Osteoblast (primary cell): ENCODE data around the gene SNCB. TPM values are rescaled to one million over a fixed set of nuclear protein-coding genes. Genes with fewer than 3 reads are reported as not detected.
"Not testable (repeated sequence)": the region's sequence is repeated elsewhere in the genome, so short reads cannot be mapped to it uniquely, and the experiment has no call there.

Experiments used
- DNase-seq: peaks from one replicate; pipeline ENCODE4 v3.0.0; 2011; ENCODE audit warnings: low spot score, mixed read lengths; ENCODE audit not compliant: insufficient read length; ENCODE audit errors: missing footprints
- H2AFZ ChIP-seq: 2 replicates; pipeline ENCODE4 v1.6.0; 2011; ENCODE audit warnings: mild to moderate bottlenecking, low read length
- H3K27ac ChIP-seq: 2 replicates; pipeline ENCODE4 v1.5.1; 2011; ENCODE audit warnings: mild to moderate bottlenecking, low read depth, low read length, moderate library complexity
- H3K27me3 ChIP-seq: 2 replicates; pipeline ENCODE4 v1.6.0; 2012; ENCODE audit warnings: mild to moderate bottlenecking, control low read depth, inconsistent platforms, low read length, moderate library complexity; ENCODE audit not compliant: insufficient read depth
- H3K36me3 ChIP-seq: 2 replicates; pipeline ENCODE4 v1.5.1; 2011; ENCODE audit warnings: mild to moderate bottlenecking, low read length, control low read depth, moderate library complexity; ENCODE audit not compliant: insufficient read depth
- H3K4me1 ChIP-seq: 2 replicates; pipeline ENCODE4 v1.5.1; 2011; ENCODE audit warnings: mild to moderate bottlenecking, low read length, control low read depth, moderate library complexity; ENCODE audit not compliant: insufficient read depth
- H3K4me2 ChIP-seq: 2 replicates; pipeline ENCODE4 v1.6.0; 2011; ENCODE audit warnings: mild to moderate bottlenecking, low read length; ENCODE audit not compliant: insufficient read depth
- H3K4me3 ChIP-seq: fragments of 200-600 bp; sonication (generic); 3 replicates; pipeline ENCODE4 v1.5.1; 2012; ENCODE audit warnings: mild to moderate bottlenecking, low read length, inconsistent platforms; ENCODE audit not compliant: insufficient read depth
- H3K79me2 ChIP-seq: 2 replicates; pipeline ENCODE4 v1.6.0; 2012; ENCODE audit warnings: mild to moderate bottlenecking, low read length, control low read depth, inconsistent platforms; ENCODE audit not compliant: insufficient read depth
- H3K9me3 ChIP-seq: 2 replicates; pipeline ENCODE4 v1.5.1; 2011; ENCODE audit warnings: low read depth, low read length, control low read depth
- H4K20me1 ChIP-seq: 2 replicates; pipeline ENCODE4 v1.6.0; 2012; ENCODE audit warnings: mild to moderate bottlenecking, low read length, control low read depth; ENCODE audit not compliant: insufficient read depth
- CTCF ChIP-seq: IDR thresholded peaks from 2 replicates; pipeline ENCODE4 v1.5.1; 2011; ENCODE audit warnings: mild to moderate bottlenecking, low read depth, low read length, moderate library complexity; ENCODE audit errors: extremely low read depth
- total RNA-seq: library from RNA; depleted of rRNA; stranded (reverse); fragments of >200 nt; gene quantifications from 2 replicates; pipeline ENCODE4 v1.2.3, GENCODE V29; 2012

SNCB gene
- total RNA-seq, 1 donor: not detected

- Histone ChIP-seq H3K36me3 (no peaks in the 10 kb centered on the region), H3K27me3 (no peaks in the 10 kb centered on the region), H3K4me2 (no peak overlapping the region), H4K20me1 (no peaks in the 10 kb centered on the region), H3K79me2 (no peaks in the 10 kb centered on the region), H3K27ac (no peak overlapping the region), H2AFZ (no peak overlapping the region), H3K9me3 (no peaks in the 10 kb centered on the region), H3K4me3 (no peak overlapping the region), H3K4me1 (no peaks in the 10 kb centered on the region)
- no peak for DNase-seq
- no peak for TF ChIP-seq CTCF
These were observed 37.8 kb downstream of the SNCB start for GRCh38 chr5:176592573-176592972.

GRCh38 chr5:176591667-176592066 lies 38.7 kb downstream of the SNCB start:
- H3K27ac ChIP-seq, H3K79me2 ChIP-seq, H3K36me3 ChIP-seq, H3K9me3 ChIP-seq, H3K4me1 ChIP-seq, H3K4me3 ChIP-seq, H4K20me1 ChIP-seq, DNase-seq, H3K27me3 ChIP-seq, H2AFZ ChIP-seq, H3K4me2 ChIP-seq: not testable (repeated sequence)

GRCh38 chr5:176590035-176590717 lies 40.2 kb downstream of the SNCB start:
- TF ChIP-seq CTCF: no peak
- DNase-seq: no peak

GRCh38 chr5:176589039-176589769 lies 41.1 kb downstream of the SNCB start:
- H3K79me2 ChIP-seq: no peaks in the 10 kb centered on the region
- no peak overlapping the region for H3K4me2 ChIP-seq
- no peaks in the 10 kb centered on the region for H3K4me1 ChIP-seq
- no peak for TF ChIP-seq CTCF
- no peaks in the 10 kb centered on the region for H3K9me3 ChIP-seq
- H3K27me3 ChIP-seq: no peaks in the 10 kb centered on the region
- no peaks in the 10 kb centered on the region for H3K36me3 ChIP-seq
- H4K20me1 ChIP-seq: no peaks in the 10 kb centered on the region
- no peak overlapping the region for H3K4me3 ChIP-seq
- H2AFZ ChIP-seq: no peak overlapping the region
- no peak overlapping the region for H3K27ac ChIP-seq
- DNase-seq: no peak

More at GRCh38 chr5:176590035-176590717, 40.2 kb downstream of the SNCB start:
- H3K4me2 ChIP-seq: no peak overlapping the region
- no peaks in the 10 kb centered on the region for H3K36me3 ChIP-seq
- no peaks in the 10 kb centered on the region for H3K27me3 ChIP-seq
- no peak overlapping the region for H3K27ac ChIP-seq
- no peaks in the 10 kb centered on the region for H3K9me3 ChIP-seq
- H2AFZ ChIP-seq: no peak overlapping the region
- no peaks in the 10 kb centered on the region for H4K20me1 ChIP-seq
- H3K4me3 ChIP-seq: no peak overlapping the region
- no peaks in the 10 kb centered on the region for H3K4me1 ChIP-seq
- H3K79me2 ChIP-seq: no peaks in the 10 kb centered on the region
